A549 (cell line): ENCODE measurements around the gene SCUBE1.

ENCODE experiments used
- CTCF ChIP-seq: fragments of >200 bp; sonication (Bioruptor Twin); formaldehyde crosslinking; IDR thresholded peaks from 3 replicates; pipeline ENCODE4 v1.5.1; 2016
- MAX ChIP-seq: IDR thresholded peaks from 2 replicates; pipeline ENCODE4 v1.6.1; 2012
- POLR2A ChIP-seq: IDR thresholded peaks from 2 replicates; pipeline ENCODE4 v1.6.1; 2012; ENCODE audit warnings: mild to moderate bottlenecking, low read length

- TF ChIP-seq MAX (no peak), CTCF (no peak), POLR2A (no peak)
These were observed 66.9 kb downstream of the SCUBE1 start for GRCh38 chr22:43276321-43276720.
